WI38 (cell line): ENCODE data around the gene AP1S1.

ENCODE experiments used
- H3K4me3 ChIP-seq: 2 replicates; pipeline ENCODE4 v1.5.1; 2011; ENCODE audit warnings: low read depth, mild to moderate bottlenecking, control low read depth, low read length
- TF ChIP-seq, protein P1 (sequence below): IDR thresholded peaks from 2 replicates; pipeline ENCODE4 v1.5.1; 2012; ENCODE audit warnings: low read depth, mild to moderate bottlenecking, control low read depth, low read length

AP1S1 gene

DNA sequence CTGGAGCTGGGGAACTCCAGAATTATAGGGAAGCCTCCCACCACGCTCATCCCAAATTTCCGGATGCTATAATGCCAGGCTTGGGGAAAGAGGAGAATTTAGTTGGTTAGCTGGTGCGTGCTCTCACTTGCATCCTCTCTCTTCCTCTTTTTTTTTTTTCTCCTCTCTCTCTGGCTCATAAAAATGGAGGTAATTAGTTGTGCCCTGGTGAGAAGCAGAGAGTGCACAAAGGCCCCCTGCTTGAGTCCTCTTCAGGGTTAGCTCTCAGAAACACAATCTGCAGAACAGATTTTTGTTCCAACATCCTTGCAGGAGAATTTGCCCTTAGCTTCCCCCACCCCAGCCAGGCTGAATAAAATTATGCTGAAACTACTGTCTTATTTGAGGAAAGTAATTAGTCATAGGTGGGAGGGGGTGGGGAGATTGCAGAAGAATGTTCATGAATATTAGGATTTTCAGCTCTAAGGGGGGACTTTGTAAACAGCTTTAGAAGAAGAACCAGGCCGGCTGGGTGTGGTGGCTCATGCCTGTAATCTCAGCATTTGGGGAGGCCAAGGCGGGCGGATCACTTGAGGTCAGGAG, 19.8 kb upstream of the AP1S1 start:
- H3K4me3 ChIP-seq, result no peak overlapping the region
- TF ChIP-seq, protein P1, sequence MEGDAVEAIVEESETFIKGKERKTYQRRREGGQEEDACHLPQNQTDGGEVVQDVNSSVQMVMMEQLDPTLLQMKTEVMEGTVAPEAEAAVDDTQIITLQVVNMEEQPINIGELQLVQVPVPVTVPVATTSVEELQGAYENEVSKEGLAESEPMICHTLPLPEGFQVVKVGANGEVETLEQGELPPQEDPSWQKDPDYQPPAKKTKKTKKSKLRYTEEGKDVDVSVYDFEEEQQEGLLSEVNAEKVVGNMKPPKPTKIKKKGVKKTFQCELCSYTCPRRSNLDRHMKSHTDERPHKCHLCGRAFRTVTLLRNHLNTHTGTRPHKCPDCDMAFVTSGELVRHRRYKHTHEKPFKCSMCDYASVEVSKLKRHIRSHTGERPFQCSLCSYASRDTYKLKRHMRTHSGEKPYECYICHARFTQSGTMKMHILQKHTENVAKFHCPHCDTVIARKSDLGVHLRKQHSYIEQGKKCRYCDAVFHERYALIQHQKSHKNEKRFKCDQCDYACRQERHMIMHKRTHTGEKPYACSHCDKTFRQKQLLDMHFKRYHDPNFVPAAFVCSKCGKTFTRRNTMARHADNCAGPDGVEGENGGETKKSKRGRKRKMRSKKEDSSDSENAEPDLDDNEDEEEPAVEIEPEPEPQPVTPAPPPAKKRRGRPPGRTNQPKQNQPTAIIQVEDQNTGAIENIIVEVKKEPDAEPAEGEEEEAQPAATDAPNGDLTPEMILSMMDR, result no peak

DNA sequence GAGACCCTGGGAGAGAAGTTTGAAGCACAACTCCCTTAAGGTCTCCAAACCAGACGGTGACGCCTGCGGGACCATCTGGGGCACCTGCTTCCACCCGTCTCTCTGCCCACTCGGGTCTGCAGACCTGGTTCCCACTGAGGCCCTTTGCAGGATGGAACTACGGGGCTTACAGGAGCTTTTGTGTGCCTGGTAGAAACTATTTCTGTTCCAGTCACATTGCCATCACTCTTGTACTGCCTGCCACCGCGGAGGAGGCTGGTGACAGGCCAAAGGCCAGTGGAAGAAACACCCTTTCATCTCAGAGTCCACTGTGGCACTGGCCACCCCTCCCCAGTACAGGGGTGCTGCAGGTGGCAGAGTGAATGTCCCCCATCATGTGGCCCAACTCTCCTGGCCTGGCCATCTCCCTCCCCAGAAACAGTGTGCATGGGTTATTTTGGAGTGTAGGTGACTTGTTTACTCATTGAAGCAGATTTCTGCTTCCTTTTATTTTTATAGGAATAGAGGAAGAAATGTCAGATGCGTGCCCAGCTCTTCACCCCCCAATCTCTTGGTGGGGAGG, 16.5 kb upstream of the AP1S1 start:
- no peak overlapping the region for H3K4me3 ChIP-seq

GRCh38 chr7:101138213-101138870, 15.9 kb upstream of the AP1S1 start:
- TF ChIP-seq, protein P1, result peak; percentile 74
- H3K4me3 ChIP-seq, result no peak overlapping the region

More for the DNA sequence above, 16.5 kb upstream of the AP1S1 start:
- TF ChIP-seq, protein P1, result no peak

DNA sequence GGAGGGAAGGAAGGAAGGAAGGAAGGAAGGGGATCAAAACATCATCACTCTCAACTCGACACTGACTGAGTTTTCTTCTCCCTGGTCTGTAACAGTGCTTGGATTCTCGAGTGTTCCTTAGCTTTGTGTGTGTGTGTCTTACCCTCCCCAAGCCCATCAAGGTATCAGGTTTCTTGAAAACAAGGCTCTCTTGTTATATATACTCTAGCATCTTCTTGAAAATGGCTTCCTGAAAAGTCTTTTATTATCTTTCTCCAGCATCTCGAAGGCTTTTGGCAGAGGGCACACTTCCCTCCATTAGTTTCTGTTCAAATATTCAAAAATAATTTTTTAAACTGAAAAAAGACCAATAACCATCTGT, 14.0 kb upstream of the AP1S1 start:
- TF ChIP-seq, protein P1, result no peak

DNA sequence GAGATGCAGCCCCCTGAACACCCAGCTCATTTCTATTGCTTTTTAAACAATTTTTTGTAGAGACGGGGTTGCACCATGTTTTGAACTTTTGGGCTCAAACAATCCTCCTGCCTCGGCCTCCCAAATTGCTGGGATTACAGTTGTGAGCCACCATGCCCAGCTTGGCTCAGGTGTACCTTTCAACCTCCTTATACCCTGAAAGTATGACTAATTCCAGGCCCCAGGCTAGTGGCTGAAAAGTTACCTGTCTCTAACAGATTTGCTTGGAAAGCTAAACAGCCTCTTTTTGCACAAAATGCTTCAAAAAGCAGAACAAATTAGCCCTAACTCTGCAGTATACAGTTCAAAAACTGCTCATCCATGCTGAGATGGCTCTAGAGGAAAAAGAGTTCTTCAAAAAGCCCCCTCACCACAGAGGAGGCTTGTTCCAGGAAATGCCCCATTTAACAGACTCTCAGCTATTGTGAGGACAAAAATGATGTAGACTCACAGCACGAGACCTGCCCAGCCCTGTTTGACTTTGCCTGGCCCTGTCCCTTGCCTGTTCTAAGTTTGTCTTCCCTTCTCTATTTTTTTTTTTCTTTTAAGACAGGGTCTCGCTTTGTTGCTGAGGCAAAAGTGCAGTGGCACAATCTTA, 13.4 kb upstream of the AP1S1 start:
- TF ChIP-seq, protein P1, result no peak
- no peak overlapping the region for H3K4me3 ChIP-seq

More for the DNA sequence above, 14.0 kb upstream of the AP1S1 start:
- H3K4me3 ChIP-seq, result no peak overlapping the region

DNA sequence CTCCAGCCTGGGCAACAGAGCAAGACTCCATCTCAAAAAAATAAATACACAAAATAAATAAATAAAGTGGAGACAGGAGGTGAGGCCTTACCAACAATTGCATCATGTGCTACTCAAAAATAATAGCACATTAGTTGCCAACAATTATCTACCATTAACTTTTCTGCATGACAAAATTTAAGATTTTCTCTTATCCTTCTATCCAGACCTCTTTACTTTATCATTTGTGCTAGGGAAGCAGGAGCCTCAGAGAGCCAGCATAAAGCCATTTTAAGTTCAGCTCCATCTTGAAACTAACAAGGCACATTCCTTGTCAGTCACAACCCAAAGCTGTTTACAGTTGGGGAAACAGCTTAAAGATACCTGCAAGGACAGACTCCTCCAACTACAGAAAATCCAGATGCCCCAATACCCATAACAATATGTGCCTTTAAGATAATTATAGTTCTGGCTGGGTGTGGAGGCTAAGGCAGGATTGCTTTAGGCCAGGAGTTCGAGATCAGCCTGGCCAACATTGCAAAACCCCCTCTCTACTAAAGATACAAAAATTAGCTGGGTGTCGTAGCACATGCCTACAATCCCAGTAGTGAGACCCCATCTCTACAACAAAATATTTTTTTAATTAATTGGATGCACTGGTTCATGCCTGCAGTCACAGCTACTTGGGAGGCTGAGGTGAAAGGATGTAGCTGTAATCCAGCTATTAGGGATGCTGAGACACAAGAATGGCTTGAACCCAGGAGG, 2.2 kb upstream of the AP1S1 start:
- TF ChIP-seq, protein P1, result no peak
- no peak overlapping the region for H3K4me3 ChIP-seq

DNA sequence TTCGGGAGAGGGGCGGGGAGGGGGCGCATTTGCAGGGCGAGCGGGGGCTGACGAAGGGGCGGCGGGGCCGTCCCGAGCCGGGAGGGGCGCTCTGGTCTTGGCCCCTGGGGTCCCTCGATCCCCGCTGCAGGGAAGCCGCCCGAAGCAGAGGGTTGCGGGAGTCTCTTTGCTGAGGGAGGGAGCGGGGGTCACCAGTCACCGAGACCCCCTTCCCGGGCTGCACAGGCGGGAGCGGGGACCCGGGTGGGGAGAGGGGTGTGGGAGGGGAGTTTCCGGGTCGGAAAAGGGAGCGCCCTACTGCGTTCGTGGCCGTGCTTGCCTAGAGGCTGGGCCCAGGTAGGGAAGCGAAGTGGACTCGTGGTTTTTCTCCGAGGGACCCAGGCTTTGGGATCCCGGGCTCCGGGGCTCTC, 422 bp downstream of the AP1S1 start:
- TF ChIP-seq, protein P1, result no peak
- H3K4me3 ChIP-seq, result peak overlapping the region; percentile 88
